ENCODE results near the gene PDHX.
"Not testable (repeated sequence)": the region's sequence is repeated elsewhere in the genome, so short reads cannot be mapped to it uniquely, and the experiment has no call there.

PDHX gene

DNA sequence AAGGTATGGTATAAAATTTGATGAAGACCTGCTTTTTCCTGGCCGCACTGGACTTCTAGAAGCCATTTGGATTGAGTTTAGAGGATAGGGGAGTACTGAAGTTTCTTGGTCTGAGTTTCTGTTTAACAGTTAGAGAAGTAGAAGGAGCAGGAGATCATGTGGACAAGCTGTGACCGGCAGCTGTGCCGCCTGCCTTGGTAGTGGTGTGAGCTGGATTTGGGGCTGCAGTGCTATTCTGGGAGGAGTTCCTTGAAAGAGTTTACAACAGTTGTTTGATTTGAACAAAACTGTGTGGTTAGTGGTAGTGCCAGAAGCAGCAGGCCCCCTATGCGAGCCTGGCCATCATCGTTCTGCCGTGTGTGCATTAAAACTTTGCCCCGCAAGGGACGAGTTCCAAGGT is 105.2 kb downstream of the PDHX start:
- no peak overlapping the region for H3K27ac ChIP-seq (ENCODE audit: low read length)
- H3K4me2 ChIP-seq (ENCODE audit: low read depth, low read length): no peak overlapping the region
- H3K79me2 ChIP-seq (ENCODE audit: low read length): no peaks in the 10 kb centered on the region
- TF ChIP-seq EZH2 (optimal IDR thresholded peaks at IDR 0.05; ENCODE audit: low read depth, low read length): no peak
- TF ChIP-seq EZH2phosphoT487 (IDR thresholded peaks at IDR 0.05; ENCODE audit: low read length): no peak
- TF ChIP-seq, protein P1, sequence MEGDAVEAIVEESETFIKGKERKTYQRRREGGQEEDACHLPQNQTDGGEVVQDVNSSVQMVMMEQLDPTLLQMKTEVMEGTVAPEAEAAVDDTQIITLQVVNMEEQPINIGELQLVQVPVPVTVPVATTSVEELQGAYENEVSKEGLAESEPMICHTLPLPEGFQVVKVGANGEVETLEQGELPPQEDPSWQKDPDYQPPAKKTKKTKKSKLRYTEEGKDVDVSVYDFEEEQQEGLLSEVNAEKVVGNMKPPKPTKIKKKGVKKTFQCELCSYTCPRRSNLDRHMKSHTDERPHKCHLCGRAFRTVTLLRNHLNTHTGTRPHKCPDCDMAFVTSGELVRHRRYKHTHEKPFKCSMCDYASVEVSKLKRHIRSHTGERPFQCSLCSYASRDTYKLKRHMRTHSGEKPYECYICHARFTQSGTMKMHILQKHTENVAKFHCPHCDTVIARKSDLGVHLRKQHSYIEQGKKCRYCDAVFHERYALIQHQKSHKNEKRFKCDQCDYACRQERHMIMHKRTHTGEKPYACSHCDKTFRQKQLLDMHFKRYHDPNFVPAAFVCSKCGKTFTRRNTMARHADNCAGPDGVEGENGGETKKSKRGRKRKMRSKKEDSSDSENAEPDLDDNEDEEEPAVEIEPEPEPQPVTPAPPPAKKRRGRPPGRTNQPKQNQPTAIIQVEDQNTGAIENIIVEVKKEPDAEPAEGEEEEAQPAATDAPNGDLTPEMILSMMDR (IDR thresholded peaks at IDR 0.05; ENCODE audit: low read length): no peak
- no peak overlapping the region for H2AFZ ChIP-seq (ENCODE audit: low read length)
- no peaks in the 10 kb centered on the region for H3K9me2 ChIP-seq (replicated peaks; ENCODE audit: insufficient read depth, low read length)
- no peak for DNase-seq
- H3K4me3 ChIP-seq (ENCODE audit: low read length): no peak overlapping the region
- H3K9me3 ChIP-seq (replicated peaks; ENCODE audit: insufficient read depth, low read length): no peaks in the 10 kb centered on the region
- H3K36me3 ChIP-seq (replicated peaks; ENCODE audit: insufficient read depth, low read length): no peaks in the 10 kb centered on the region
- H4K20me1 ChIP-seq (ENCODE audit: insufficient read depth, low read length): no peaks in the 10 kb centered on the region
- no peaks in the 10 kb centered on the region for H3F3A ChIP-seq (ENCODE audit: insufficient read depth, low read length)
- H3K9ac ChIP-seq (ENCODE audit: low read length): no peak overlapping the region
- H3K4me1 ChIP-seq (ENCODE audit: low read length): no peaks in the 10 kb centered on the region
- no peaks in the 10 kb centered on the region for H3K27me3 ChIP-seq (replicated peaks; ENCODE audit: insufficient read depth, low read length)

DNA sequence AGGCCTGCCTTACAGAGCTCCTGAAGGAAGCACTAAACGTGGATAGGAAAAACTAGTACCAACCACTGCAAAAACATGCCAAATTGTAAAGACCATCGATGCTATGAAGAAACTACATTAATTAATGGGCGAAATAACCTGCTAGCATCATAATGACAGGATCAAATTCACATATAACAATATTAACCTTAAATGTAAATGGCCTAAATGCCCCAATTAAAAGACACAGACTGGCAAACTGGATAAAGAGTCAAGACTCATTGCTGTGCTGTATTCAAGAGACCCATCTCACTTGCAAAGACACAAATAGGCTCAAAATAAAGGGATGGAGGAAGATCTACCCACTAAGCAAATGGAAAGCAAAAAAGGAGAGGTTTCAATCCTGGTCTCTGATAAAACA is 107.5 kb downstream of the PDHX start:
- H3K27ac ChIP-seq (ENCODE audit: low read length); H3K4me2 ChIP-seq (ENCODE audit: low read depth, low read length); H2AFZ ChIP-seq (ENCODE audit: low read length); H4K20me1 ChIP-seq (ENCODE audit: insufficient read depth, low read length); H3K4me1 ChIP-seq (ENCODE audit: low read length); H3K79me2 ChIP-seq (ENCODE audit: low read length); H3K9me3 ChIP-seq (replicated peaks; ENCODE audit: insufficient read depth, low read length); H3F3A ChIP-seq (ENCODE audit: insufficient read depth, low read length); H3K9me2 ChIP-seq (replicated peaks; ENCODE audit: insufficient read depth, low read length); H3K27me3 ChIP-seq (replicated peaks; ENCODE audit: insufficient read depth, low read length); DNase-seq; H3K36me3 ChIP-seq (replicated peaks; ENCODE audit: insufficient read depth, low read length); H3K9ac ChIP-seq (ENCODE audit: low read length); H3K4me3 ChIP-seq (ENCODE audit: low read length): not testable (repeated sequence)

DNA sequence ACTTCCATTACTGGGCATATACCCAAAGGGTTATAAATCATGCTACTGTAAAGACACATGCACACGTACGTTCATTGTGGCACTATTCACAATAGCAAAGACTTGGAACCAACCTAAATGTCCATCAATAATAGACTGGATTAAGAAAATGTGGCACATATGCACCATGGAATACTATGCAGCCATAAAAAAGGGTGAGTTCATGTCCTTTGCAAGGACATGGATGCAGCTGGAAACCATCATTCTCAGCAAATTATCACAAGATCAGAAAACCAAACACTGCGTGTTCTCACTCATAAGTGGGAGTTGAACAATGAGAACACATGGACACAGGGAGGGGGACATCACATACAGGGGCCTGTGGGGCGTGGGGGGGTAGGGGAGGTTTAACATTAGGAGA is 111.6 kb downstream of the PDHX start:
- H3K9me2 ChIP-seq (replicated peaks; ENCODE audit: insufficient read depth, low read length); H4K20me1 ChIP-seq (ENCODE audit: insufficient read depth, low read length); H3K79me2 ChIP-seq (ENCODE audit: low read length); H3F3A ChIP-seq (ENCODE audit: insufficient read depth, low read length); H3K36me3 ChIP-seq (replicated peaks; ENCODE audit: insufficient read depth, low read length); DNase-seq; H3K27ac ChIP-seq (ENCODE audit: low read length); H3K9me3 ChIP-seq (replicated peaks; ENCODE audit: insufficient read depth, low read length); H3K4me2 ChIP-seq (ENCODE audit: low read depth, low read length); H3K4me3 ChIP-seq (ENCODE audit: low read length); H2AFZ ChIP-seq (ENCODE audit: low read length); H3K9ac ChIP-seq (ENCODE audit: low read length); H3K27me3 ChIP-seq (replicated peaks; ENCODE audit: insufficient read depth, low read length): not testable (repeated sequence)
- H3K4me1 ChIP-seq (ENCODE audit: low read length): peaks cover 15% of the 10 kb centered on the region

DNA sequence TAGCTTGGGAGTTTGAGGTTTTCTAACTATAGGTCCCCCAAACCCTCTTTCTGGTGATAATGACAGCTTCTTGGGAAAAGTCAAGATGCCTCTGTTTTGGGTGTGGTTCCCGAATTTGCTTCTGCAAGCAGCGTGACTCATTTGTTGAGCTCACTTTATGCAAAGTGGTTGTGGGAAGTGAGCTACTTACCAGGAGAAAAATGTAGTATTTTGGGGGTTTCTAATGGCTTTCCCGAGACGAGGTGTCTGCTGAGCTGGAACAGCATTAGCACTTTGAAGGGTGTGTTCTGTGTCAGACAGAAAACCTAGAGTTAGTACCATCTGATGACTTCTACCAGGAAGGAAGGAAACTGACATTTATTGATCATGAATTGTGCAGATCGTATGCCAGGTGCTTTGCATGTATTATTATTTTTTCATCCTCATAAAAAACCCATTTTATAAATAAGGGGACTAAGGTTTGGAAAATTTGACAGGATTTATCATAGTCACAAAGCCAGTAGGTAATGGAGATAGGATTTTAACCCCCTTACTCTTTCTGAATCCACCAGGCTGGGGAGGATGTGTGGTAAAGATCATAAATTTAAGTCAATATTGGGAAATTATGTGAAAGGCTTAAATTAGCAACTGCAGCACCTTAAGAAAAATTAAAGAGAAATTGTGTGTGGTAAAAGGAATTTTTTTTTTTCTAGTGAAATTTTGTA is 113.7 kb downstream of the PDHX start:
- H3K36me3 ChIP-seq (replicated peaks; ENCODE audit: insufficient read depth, low read length): no peaks in the 10 kb centered on the region
- no peaks in the 10 kb centered on the region; the same call in 1 of the 2 replicates for H3F3A ChIP-seq (ENCODE audit: insufficient read depth, low read length)
- H3K9me3 ChIP-seq (replicated peaks; ENCODE audit: insufficient read depth, low read length): no peaks in the 10 kb centered on the region
- H3K79me2 ChIP-seq (ENCODE audit: low read length): no peaks in the 10 kb centered on the region
- H4K20me1 ChIP-seq (ENCODE audit: insufficient read depth, low read length): no peaks in the 10 kb centered on the region
- peak overlapping the region; percentile 34 for H3K4me2 ChIP-seq (ENCODE audit: low read depth, low read length)
- no peak for DNase-seq
- H3K27me3 ChIP-seq (replicated peaks; ENCODE audit: insufficient read depth, low read length): no peaks in the 10 kb centered on the region
- H3K4me3 ChIP-seq (ENCODE audit: low read length): no peak overlapping the region
- no peak overlapping the region for H3K27ac ChIP-seq (ENCODE audit: low read length)
- peaks cover 15% of the 10 kb centered on the region for H3K4me1 ChIP-seq (ENCODE audit: low read length)
- no peaks in the 10 kb centered on the region for H3K9me2 ChIP-seq (replicated peaks; ENCODE audit: insufficient read depth, low read length)
- TF ChIP-seq EZH2 (optimal IDR thresholded peaks at IDR 0.05; ENCODE audit: low read depth, low read length) (no peak), EZH2phosphoT487 (IDR thresholded peaks at IDR 0.05; ENCODE audit: low read length) (no peak)
- no peak overlapping the region for H2AFZ ChIP-seq (ENCODE audit: low read length)
- no peak overlapping the region for H3K9ac ChIP-seq (ENCODE audit: low read length)
